BE2C (cell line): Measurements from ENCODE around the gene NEIL1. TPM values are rescaled to one million over a fixed set of nuclear protein-coding genes. Genes with fewer than 3 reads are reported as not detected.
"Not testable (repeated sequence)": the region's sequence is repeated elsewhere in the genome, so short reads cannot be mapped to it uniquely, and the experiment has no call there.

Experiments
- DNase-seq: peaks from one replicate; pipeline ENCODE4 v3.0.0-alpha.2; 2020
- H3K27me3 ChIP-seq: fragments of 250-450 bp; sonication (Bioruptor Pico); 2 replicates; pipeline ENCODE4 v1.5.1; 2020; ENCODE audit warnings: mild to moderate bottlenecking
- H3K36me3 ChIP-seq: fragments of 250-450 bp; sonication (Bioruptor Pico); 2 replicates; pipeline ENCODE4 v1.5.1; 2020; ENCODE audit warnings: mild to moderate bottlenecking
- H3K4me1 ChIP-seq: fragments of 250-450 bp; sonication (Bioruptor Pico); 2 replicates; pipeline ENCODE4 v1.5.1; 2020
- H3K4me3 ChIP-seq: 2 replicates; pipeline ENCODE4 v1.5.1; 2011; ENCODE audit warnings: low read depth, low read length
- H3K9me3 ChIP-seq: fragments of 250-450 bp; sonication (Bioruptor Pico); 2 replicates; pipeline ENCODE4 v1.5.1; 2020
- CTCF ChIP-seq: IDR thresholded peaks from 2 replicates; pipeline ENCODE4 v1.5.1; 2012; ENCODE audit warnings: mild to moderate bottlenecking, low read depth, low read length
- polyA plus RNA-seq: library from polyadenylated mRNA; unstranded; fragments of >200 nt; gene quantifications from one replicate; pipeline ENCODE4 v1.2.1, GENCODE V29; 2012; ENCODE audit warnings: low read depth, missing spikeins; ENCODE audit not compliant: insufficient read length, insufficient read depth

NEIL1 gene
- 7.6 TPM for polyA plus RNA-seq

GRCh38 chr15:75346796-75347221, at the start of gene NEIL1:
Gene NEIL1 (plus strand): TSS chr15:75347039. CDS start chr15:75348906, 1,867 bp downstream.
- H3K27me3 ChIP-seq: peaks cover 54% of the 10 kb centered on the region
- no peaks in the 10 kb centered on the region for H3K36me3 ChIP-seq
- peak within 1 kb of the TSS; percentile 50 for H3K4me3 ChIP-seq

GRCh38 chr15:75298541-75299310, 48.1 kb upstream of the NEIL1 start:
- H3K27me3 ChIP-seq: peaks cover 12% of the 10 kb centered on the region
- H3K4me3 ChIP-seq, H3K4me1 ChIP-seq, DNase-seq, H3K36me3 ChIP-seq, H3K9me3 ChIP-seq: not testable (repeated sequence)

More at GRCh38 chr15:75346796-75347221, at the start of gene NEIL1:
- Histone ChIP-seq H3K9me3 (no peaks in the 10 kb centered on the region), H3K4me1 (no peaks in the 10 kb centered on the region)
- no peak for TF ChIP-seq CTCF
- no peak for DNase-seq

- peak; percentile 45 for TF ChIP-seq CTCF
- H3K4me1 ChIP-seq, H3K36me3 ChIP-seq, H3K4me3 ChIP-seq, H3K9me3 ChIP-seq: not testable (repeated sequence)
- DNase-seq: peak; percentile 67
- peaks cover 18% of the 10 kb centered on the region for H3K27me3 ChIP-seq
These were observed 47.5 kb upstream of the NEIL1 start for GRCh38 chr15:75299311-75299688.

GRCh38 chr15:75300026-75300425, 46.8 kb upstream of the NEIL1 start:
- H3K9me3 ChIP-seq, H3K4me1 ChIP-seq, H3K36me3 ChIP-seq, DNase-seq, H3K4me3 ChIP-seq: not testable (repeated sequence)
- peaks cover 24% of the 10 kb centered on the region for H3K27me3 ChIP-seq

- H3K36me3 ChIP-seq: no peaks in the 10 kb centered on the region
- TF ChIP-seq CTCF: no peak
- H3K9me3 ChIP-seq: no peaks in the 10 kb centered on the region
- no peaks in the 10 kb centered on the region for H3K4me1 ChIP-seq
- H3K27me3 ChIP-seq: peaks cover 37% of the 10 kb centered on the region
- no peak overlapping the region for H3K4me3 ChIP-seq
- DNase-seq: no peak
These were observed 44.5 kb upstream of the NEIL1 start for GRCh38 chr15:75302318-75302717.

GRCh38 chr15:75302753-75303152, 44.1 kb upstream of the NEIL1 start:
- H3K4me1 ChIP-seq, H3K4me3 ChIP-seq, H3K9me3 ChIP-seq, H3K36me3 ChIP-seq, DNase-seq: not testable (repeated sequence)
- H3K27me3 ChIP-seq: peaks cover 41% of the 10 kb centered on the region

- no peaks in the 10 kb centered on the region for H3K9me3 ChIP-seq
- TF ChIP-seq CTCF: no peak
- no peak overlapping the region for H3K4me3 ChIP-seq
- no peak for DNase-seq
- peaks cover 3% of the 10 kb centered on the region; the same call in 1 of the 2 replicates for H3K4me1 ChIP-seq
- H3K27me3 ChIP-seq: peaks cover 47% of the 10 kb centered on the region
- no peaks in the 10 kb centered on the region for H3K36me3 ChIP-seq
These were observed 40.7 kb upstream of the NEIL1 start for GRCh38 chr15:75306188-75306587.
